ENCODE results near the gene KPNA1. TPM values are rescaled to one million over a fixed set of nuclear protein-coding genes. Genes with fewer than 3 reads are reported as not detected.

The KPNA1 gene
- polyA plus RNA-seq, 2 of the 4 experiments (the other 2 are of a cell fraction): 48.1 to 81.8 TPM

GRCh38 chr3:122564155-122564912 is 49.6 kb upstream of the KPNA1 start, which contains the start of the genes DTX3L and PARP9:
Gene DTX3L, plus strand, starts transcription at chr3:122564338. Its CDS starts 89 bp downstream, at chr3:122564427.
Gene PARP9, minus strand, starts transcription at chr3:122564300. Its CDS starts 4,680 bp downstream, at chr3:122559620.
- TF ChIP-seq RNF2 (IDR thresholded peaks at IDR 0.05; ENCODE audit: borderline replicate concordance, low read depth) (no peak; the same call in 1 of the 2 replicates), RAD21 (conservative IDR thresholded peaks at IDR 0.05 in 1 of 2, IDR thresholded peaks at IDR 0.05 in 1 of 2) (no peak; a peak in 1 of 5 replicates), MAZ (IDR thresholded peaks at IDR 0.05; ENCODE audit: borderline replicate concordance, low read depth, low read length) (no peak), JUN (IDR thresholded peaks at IDR 0.05) (no peak; a peak in 1 of 5 replicates), MAX (IDR thresholded peaks at IDR 0.05) (peak; percentile 62; the same call in 1 of the 2 replicates), PBX3 (IDR thresholded peaks at IDR 0.05) (no peak), E2F6 (IDR thresholded peaks at IDR 0.05; ENCODE audit: borderline replicate concordance, low read depth) (peak; percentile 83; the same call in 1 of the 2 replicates), POLR2A (IDR thresholded peaks at IDR 0.05; ENCODE audit: low read length) (peak; percentile 35), CBX2 (IDR thresholded peaks at IDR 0.05; ENCODE audit: borderline replicate concordance, low read depth) (no peak), CHD2 (IDR thresholded peaks at IDR 0.05; ENCODE audit: low read length, partially characterized antibody) (no peak), HMGXB4 (CRISPR knock-in tag; IDR thresholded peaks at IDR 0.05; ENCODE audit: borderline replicate concordance) (no peak), MAFK (IDR thresholded peaks at IDR 0.05; ENCODE audit: partially characterized antibody) (peak; percentile 78), PHF8 (IDR thresholded peaks at IDR 0.05; ENCODE audit: borderline replicate concordance, low read depth) (peak; percentile 90), RCOR1 (IDR thresholded peaks at IDR 0.05; ENCODE audit: low read depth, low read length) (no peak), HDAC2 (IDR thresholded peaks at IDR 0.05) (no peak), KDM1A (IDR thresholded peaks at IDR 0.05; ENCODE audit: low read depth) (0 out of 2 replicates have a peak, but pooled peaks have one; percentile 19), NFE2L2 (conservative IDR thresholded peaks at IDR 0.05; ENCODE audit: low read length) (no peak), FOXS1 (CRISPR knock-in tag; IDR thresholded peaks at IDR 0.05) (no peak), REST (IDR thresholded peaks at IDR 0.05) (0 out of 2 replicates have a peak, but pooled peaks have one; percentile 21), MYC (IDR thresholded peaks at IDR 0.05; ENCODE audit: borderline replicate concordance, low read length) (no peak), POLR2AphosphoS2 (conservative IDR thresholded peaks at IDR 0.05; ENCODE audit: low read length) (no peak), HEYL (CRISPR knock-in tag; IDR thresholded peaks at IDR 0.05) (no peak)
- Histone ChIP-seq H3K9me3 (no peaks in the 10 kb centered on the region), H3K27ac (peak within 1 kb of the TSS; percentile 90 to 94), H3K4me1 (peaks cover 6% of the 10 kb centered on the region; the same call in 1 of the 3 replicates), H3K4me3 (peak within 1 kb of the TSS; percentile 65), H3K4me2 (peak within 1 kb of the TSS; percentile 91)
- 1% methylated on average over 16 of the region's 56 CpGs for WGBS (ENCODE audit: missing lambda C conversion rate)
- DNase-seq (ENCODE audit: low read depth in 1 of 2, low spot score in 1 of 2): peak; percentile 65 to 83
- CTCF ChIA-PET: interaction anchor here (0.6 to 2.7 kb wide), 7 partner anchors 10 to 464 kb away, joined by 3 to 16 read pairs (median 3); no protein-coding TSS in a partner anchor
- POLR2A ChIA-PET: interaction anchor here (0.9 to 1.5 kb wide), 4 partner anchors 50 to 180 kb away, joined by 3 to 12 read pairs (median 4); partner anchors contain the start of genes FAM162A, KPNA1, PARP14 and WDR5B
- no peak for FAIRE-seq
- peak; percentile 95 to 96 for ATAC-seq
